GM12865 (cell line): ENCODE measurements around the gene FOXE3.

Source experiments
- DNase-seq: peaks from one replicate; pipeline ENCODE4 v3.0.0; 2010; ENCODE audit warnings: low read depth
- H3K4me3 ChIP-seq: 2 replicates; pipeline ENCODE4 v1.5.1; 2011; ENCODE audit warnings: mild to moderate bottlenecking, low read depth, low read length, control low read depth
- CTCF ChIP-seq: IDR thresholded peaks from 2 replicates; pipeline ENCODE4 v1.5.1; 2011; ENCODE audit warnings: low read length, control low read depth, low read depth, inconsistent platforms; ENCODE audit not compliant: insufficient read depth; ENCODE audit errors: missing control alignments

Gene FOXE3

GRCh38 chr1:47393141-47393540 lies 22.9 kb upstream of the FOXE3 start:
- TF ChIP-seq CTCF, result no peak
- no peak for DNase-seq
- H3K4me3 ChIP-seq, result no peak overlapping the region

GRCh38 chr1:47395433-47395832 lies 20.7 kb upstream of the FOXE3 start:
- no peak for DNase-seq
- no peak for TF ChIP-seq CTCF
- no peak overlapping the region for H3K4me3 ChIP-seq

- no peak for TF ChIP-seq CTCF
- peak; percentile 41 for DNase-seq
- H3K4me3 ChIP-seq, result no peak overlapping the region
Observed at GRCh38 chr1:47396671-47397196, 19.4 kb upstream of the FOXE3 start.

GRCh38 chr1:47399138-47399845 lies 16.8 kb upstream of the FOXE3 start:
- H3K4me3 ChIP-seq, result no peak overlapping the region
- peak; percentile 20 for DNase-seq
- no peak for TF ChIP-seq CTCF

- no peak overlapping the region for H3K4me3 ChIP-seq
- no peak for DNase-seq
- TF ChIP-seq CTCF, result no peak
Observed at GRCh38 chr1:47399846-47400155, 16.3 kb upstream of the FOXE3 start.

GRCh38 chr1:47401761-47402160 lies 14.3 kb upstream of the FOXE3 start:
- no peak for TF ChIP-seq CTCF
- no peak for DNase-seq
- H3K4me3 ChIP-seq, result no peak overlapping the region

- H3K4me3 ChIP-seq, result no peak overlapping the region
- TF ChIP-seq CTCF, result no peak
- DNase-seq, result no peak
Observed at GRCh38 chr1:47402591-47402990, 13.5 kb upstream of the FOXE3 start.
